Stimulated activated CD8-positive, alpha-beta memory T cell treated with anti-CD3 and anti-CD28 coated beads, Interleukin-2, amount 100 ng/mL, for 48 hours (primary cell): Measurements from ENCODE around the gene PCSK1N.
A peak's percentile ranks its signal among the peaks of the same experiment; 100 is the strongest.
"Not testable (repeated sequence)": the region's sequence is repeated elsewhere in the genome, so short reads cannot be mapped to it uniquely, and the experiment has no call there.

Experiments
- DNase-seq, 2 donors: peaks; one replicate each; pipeline ENCODE4 v3.0.0-alpha.2; 2020; ENCODE audit warnings: low read depth in 2 of 2

PCSK1N gene

DNA sequence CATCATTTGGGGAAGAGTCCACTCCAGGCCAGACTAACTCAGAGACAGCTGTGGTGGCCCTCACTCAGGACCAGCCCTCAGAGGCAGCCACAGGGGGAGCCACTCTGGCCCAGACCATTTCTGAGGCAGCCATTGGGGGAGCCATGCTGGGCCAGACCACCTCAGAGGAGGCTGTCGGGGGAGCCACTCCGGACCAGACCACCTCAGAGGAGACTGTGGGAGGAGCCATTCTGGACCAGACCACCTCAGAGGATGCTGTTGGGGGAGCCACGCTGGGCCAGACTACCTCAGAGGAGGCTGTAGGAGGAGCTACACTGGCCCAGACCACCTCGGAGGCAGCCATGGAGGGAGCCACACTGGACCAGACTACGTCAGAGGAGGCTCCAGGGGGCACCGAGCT is 12.4 kb downstream of the PCSK1N start:
- DNase-seq: no peak

DNA sequence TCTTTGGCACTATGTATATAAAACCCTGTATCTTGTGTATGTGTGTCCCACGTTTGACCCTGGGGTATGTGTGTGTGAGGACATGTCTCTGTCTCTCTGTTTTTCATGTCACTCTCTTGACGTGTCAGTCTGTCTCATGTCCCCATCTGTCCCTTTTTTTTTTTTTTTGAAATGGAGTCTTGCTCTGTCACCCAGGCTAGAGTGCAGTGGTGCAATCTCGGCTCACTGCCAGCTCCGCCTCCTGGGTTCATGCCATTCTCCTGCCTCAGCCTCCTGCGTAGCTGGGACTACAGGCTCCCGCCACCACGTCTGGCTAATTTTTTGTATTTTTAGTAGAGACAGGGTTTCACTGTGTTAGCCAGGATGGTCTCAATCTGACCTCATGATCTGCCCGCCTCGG is 16.0 kb downstream of the PCSK1N start:
- not testable (repeated sequence) for DNase-seq

DNA sequence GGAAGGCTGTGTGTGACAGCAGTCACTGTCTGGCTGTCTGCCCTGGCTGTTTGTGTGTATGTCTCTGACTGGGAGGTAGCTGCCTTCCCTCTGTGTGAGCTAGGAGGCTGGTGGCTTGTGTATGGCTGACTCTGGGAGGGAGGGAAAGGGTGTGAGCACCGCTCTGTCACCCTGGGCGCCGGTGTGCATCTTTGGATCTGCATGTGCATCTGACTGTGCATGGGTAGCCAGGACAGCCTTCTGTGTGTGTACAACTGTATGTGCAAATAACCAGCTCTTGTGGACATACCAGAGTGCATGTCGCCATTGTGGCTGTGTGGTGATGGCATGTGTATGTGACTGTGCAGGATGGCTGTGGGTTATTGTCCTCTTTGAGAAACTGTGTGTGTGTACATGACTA is 16.5 kb downstream of the PCSK1N start:
- no peak for DNase-seq

DNA sequence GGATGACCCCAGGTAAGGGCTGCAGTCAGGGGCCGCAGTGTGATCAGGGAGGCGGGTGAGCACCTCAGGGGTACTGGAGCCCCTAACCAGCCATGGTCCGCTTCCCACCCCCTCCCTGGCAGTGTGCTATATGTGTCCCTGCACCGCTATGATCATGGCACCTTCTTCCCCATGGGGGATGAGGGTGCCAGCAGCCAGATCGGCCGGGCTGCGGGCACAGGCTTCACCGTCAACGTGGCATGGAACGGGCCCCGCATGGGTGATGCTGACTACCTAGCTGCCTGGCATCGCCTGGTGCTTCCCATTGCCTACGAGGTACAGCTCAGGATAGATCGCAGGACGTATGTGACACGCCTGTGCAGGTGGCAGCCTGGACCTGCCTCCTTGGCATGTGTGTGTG is 17.3 kb downstream of the PCSK1N start:
- no peak for DNase-seq

DNA sequence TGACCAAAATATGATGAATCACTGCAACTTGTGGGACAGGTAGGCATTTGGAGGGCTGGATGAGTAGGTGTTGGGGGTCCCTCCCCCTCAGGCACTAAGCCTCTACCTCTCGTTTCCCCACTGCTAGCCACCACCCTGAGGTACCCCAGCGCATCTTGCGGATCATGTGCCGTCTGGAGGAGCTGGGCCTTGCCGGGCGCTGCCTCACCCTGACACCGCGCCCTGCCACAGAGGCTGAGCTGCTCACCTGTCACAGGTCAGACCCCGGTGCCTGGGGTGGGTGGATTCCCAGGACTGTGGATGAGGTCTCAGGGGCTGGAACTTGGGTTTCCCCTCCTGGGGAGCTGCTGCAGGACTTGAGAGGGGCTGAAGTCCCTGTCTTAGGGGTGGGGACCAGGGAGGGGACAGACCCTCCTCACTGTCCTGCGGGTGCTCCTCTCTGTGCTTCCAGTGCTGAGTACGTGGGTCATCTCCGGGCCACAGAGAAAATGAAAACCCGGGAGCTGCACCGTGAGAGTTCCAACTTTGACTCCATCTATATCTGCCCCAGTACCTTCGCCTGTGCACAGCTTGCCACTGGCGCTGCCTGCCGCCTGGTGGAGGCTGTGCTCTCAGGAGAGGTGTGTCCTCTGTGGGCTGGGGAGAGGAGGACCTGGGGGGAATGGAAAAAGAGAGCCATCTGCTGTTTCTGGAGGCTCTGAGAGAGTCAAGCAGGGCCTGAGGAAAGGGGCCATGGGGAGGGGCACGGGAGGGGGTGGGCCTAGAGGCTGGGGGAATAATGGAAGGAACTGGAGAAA is 19.2 kb downstream of the PCSK1N start:
- no peak for DNase-seq

DNA sequence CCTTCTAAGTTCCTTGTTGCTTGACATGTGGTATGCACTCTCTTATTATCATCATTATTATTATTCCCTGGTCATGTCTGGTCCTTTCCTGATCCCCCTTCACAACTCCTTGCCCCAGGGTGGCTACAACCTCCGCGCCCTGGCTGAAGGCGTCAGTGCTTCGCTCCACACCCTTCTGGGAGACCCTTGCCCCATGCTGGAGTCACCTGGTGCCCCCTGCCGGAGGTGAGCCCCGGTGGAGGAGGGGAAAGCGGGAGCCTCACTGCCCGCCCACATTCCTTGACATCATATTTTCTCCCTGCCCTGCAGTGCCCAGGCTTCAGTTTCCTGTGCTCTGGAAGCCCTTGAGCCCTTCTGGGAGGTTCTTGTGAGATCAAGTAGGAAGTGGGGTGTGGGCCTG is 20.1 kb downstream of the PCSK1N start:
- DNase-seq: no peak

DNA sequence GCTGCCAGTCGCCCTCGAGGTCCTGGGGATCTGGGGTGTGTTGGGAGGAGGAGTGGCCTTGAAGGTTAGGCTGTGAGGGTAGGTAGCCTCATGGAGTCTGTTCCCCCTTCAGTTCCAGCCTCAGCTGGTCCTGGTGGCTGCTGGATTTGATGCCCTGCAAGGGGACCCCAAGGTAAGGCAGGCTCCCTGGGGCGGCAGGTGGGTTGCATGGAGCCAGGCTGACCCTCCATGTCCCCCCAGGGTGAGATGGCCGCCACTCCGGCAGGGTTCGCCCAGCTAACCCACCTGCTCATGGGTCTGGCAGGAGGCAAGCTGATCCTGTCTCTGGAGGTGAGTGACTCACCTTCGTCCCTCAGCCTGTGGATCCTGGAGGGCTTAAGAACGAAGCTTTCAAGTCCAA is 20.7 kb downstream of the PCSK1N start:
- DNase-seq: no peak

DNA sequence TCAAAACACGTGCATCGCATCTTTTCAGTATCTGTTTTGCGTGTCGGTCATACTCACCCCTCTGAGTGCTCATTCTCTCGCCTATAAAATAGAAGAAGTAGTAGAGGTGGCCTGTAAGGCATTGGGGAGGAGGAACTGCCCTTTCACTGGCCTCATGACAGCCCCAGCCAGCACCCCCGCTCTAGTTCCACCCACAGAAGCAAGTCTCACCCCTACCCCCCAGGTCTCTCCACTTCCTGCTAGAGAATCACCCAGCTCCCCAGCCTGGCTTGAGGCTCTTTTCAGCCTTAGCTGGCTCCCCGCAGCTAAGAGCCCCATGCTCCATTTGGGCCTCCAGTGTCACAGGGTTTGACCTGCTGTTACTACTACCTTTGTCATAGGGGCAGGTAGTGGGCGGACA is 21.8 kb downstream of the PCSK1N start:
- DNase-seq: no peak

DNA sequence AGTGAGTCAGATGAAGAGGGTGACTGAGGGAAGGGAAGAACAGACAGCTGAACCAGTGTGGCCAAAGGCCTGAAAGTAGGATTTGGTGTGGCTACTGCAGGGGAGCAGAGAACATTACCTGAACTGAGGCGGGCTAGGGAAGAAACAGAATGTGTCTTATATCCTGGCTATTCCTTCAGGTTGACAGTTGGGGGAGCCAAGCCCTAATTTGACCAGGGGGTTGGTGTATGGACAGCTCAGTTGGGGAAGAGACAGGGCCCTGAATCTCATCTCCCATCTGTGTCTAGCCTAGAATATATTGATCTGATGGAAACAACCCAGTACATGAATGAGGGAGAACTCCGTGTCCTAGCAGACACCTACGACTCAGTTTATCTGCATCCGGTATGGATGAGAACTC is 29.3 kb downstream of the PCSK1N start:
- DNase-seq: no peak

DNA sequence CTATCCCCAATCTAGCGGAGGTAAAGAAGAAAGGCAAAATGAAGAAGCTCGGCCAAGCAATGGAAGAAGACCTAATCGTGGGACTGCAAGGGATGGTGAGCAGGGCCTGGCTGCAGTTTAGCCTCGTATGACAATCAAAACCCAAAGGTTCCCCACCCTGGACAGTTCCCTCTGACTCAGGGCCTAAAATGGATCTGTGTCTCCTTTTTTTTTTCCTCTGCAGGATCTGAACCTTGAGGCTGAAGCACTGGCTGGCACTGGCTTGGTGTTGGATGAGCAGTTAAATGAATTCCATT is 32.6 kb downstream of the PCSK1N start:
- DNase-seq: no peak

DNA sequence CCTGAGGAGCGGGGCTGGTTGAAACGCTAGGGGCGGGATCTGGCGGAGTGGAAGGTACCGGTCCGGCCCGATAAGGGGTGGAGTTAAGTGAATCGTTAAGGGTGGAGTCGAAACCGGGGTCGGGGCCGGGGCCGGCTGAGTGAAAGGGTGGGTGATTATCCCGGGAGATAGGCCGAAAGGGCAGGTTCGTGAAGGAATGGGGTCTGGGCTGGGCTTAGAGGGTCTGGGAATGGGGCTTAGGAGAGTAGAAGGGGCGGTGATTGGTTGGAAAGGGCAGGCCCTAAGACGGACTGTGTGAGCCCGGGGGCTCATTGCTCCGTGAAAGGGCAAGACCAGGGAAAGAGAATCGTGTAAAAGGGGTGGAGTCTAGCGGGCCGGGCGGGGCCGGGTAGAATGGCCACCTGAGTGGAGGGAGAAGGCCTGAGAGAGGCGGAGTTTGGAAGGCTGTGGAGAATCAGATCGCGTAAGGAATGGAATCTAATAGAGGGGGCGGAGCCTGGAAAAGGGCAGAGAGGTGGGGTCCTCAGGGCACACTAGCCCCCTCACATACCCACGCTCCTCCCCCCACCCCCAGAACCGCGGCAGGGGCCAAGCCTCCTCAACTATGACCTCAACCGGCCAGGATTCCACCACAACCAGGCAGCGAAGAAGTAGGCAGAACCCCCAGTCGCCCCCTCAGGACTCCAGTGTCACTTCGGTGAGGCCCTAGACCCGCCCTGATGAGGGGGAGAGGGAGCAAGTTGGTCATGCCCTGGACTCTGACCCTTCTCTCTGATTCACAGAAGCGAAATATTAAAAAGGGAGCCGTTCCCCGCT is 33.1 kb downstream of the PCSK1N start:
- DNase-seq: peak; percentile 53 to 67

DNA sequence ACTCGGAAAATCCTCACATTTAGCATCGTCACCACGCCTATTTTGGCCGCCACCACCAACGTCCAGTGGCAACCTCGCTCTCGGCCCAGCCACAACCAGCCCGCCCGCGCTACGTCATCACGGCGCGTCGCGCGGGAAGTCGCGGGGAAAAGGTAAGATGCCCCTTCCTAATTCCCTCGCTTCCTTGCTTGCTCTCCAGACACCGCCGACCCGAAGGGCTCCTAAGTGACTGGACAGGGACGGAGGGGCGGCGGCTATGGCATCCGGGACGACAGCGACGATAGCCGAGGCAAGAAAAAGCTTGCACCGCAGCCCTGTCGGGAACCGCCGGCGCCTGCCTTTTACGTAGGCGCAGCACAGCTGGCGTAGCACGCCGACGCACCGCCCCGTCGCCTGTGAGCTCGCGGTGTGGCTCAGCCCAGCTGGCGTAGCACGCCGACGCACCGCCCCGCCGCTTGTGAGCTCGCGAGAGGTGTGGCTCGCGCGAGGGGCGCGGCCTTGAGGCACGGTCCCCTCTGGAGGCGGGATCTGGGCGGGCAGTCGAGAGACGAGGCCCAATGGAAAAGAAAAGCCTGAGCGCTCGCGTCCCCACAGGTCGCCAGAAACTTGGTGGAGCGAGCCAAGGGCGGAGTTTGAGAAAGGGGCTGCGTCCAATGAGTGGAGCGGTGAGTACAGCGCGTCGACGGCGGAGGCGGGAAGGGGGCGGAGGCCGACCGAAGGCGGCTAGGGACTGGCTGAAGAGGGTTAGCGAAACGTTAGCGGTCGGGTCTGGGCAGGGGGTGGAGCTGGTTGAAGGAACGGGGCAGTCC is 33.9 kb downstream of the PCSK1N start, which contains the start of gene HDAC6:
Gene HDAC6, plus strand, starts transcription at position 788 of the 809 bp plus-strand sequence. CDS start 626 bp downstream, outside the sequence.
- peak; percentile 88 for DNase-seq

DNA sequence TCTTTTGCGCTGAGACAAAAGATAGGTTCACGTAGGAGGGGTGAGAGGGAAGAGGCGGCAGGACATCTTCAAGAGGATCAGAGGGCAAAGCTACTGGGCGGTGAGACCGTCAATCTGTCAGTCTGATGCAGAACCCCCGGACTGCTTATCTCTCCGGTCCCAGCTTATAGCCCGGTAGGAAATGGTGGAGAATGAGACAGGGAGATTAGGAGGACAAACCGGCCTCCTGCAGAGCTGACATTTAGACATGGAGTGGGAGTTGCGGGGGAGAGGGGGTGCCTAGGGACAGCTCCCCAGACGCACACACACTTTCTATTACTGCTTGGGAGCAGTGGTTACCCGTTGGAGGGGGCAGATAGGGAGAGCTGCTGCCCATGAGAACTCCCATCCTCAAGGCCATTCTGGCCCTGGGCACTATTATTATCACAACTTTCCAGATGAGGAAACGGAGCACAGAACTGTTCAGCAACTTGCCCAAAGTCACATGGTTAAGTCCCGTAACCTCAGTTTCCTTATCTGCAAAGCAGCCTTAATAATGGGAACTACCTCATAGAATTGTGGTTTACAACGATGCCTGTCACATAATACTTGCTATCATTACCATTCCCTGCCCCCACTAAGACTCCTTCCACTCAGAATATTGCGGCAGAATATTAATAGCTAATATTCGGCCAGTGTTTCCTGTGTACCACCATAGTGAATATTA is 34.7 kb downstream of the PCSK1N start:
- no peak for DNase-seq

DNA sequence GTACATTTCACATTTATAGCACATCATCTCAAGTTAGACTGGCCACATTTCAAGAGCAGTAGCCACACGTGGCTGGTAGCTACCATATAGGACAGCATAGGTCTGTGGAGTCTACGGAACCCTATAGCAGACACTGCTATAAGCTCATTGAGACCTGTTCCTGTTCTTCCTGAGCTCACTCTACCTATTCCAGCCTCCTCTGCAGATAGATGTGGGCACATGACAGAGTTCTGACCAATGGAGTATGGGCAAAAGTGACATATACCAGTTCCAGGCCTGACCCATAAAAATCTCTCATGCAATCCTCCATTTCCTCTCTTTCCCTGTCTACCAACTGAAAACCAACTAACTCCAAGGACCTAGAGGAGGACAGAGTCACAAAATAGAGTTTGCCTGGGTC is 37.1 kb downstream of the PCSK1N start:
- DNase-seq: no peak

DNA sequence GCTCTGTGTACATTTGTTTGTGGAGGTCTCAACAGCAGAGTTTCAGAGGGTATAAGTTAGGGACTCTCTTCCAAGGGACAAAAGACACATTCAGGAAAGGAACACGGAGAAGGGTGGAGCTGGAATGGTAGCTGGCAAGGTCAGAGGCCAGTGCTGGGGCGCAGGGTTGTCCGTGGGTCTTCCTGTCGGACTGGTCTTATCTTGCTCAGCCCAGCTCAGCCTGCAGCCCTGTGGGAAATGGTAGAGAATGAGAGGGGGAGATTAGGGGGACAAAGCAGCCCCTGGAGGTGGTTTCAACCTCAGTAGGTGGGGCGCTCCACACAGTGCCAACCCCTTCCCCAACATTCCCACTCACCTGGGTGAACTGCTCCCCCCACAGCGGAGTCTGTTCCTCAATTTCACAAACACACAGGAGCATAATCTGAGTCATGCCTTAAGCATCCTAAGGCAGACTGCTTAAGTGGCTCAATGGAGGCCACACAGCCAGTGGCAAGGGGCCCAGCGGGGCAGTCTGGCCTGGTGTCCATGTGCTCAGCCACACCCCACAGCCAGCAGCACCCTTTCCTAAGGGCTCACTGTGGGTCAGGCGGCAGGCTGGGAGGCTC is 40.4 kb downstream of the PCSK1N start:
- DNase-seq: no peak

DNA sequence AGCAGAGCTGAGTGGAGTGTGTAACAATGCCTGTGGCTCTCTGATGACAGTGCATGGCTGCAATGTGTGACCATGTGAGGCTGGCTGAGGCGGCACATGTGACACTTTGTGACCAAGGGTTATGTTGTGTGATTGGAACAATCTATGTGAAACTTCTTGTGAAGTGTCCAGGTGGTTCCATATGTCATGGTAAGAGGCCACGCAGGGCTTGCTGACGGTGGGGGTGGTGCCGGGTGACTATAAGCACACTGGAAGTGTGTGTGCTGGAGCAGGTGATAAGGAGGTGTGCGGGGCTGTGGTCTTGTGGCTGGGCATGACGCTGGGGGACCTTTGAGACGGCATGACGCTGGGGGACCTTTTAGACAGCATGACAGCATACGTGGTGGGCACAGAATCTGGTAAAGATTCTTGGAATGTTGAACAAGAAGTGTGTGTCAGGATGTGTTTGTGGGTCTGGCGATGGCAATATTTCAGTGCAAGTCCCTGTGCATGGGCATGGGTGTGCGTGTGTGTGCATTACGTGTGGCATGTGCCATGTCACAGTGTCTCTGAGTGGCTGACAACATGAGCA is 41.0 kb downstream of the PCSK1N start:
- no peak for DNase-seq

DNA sequence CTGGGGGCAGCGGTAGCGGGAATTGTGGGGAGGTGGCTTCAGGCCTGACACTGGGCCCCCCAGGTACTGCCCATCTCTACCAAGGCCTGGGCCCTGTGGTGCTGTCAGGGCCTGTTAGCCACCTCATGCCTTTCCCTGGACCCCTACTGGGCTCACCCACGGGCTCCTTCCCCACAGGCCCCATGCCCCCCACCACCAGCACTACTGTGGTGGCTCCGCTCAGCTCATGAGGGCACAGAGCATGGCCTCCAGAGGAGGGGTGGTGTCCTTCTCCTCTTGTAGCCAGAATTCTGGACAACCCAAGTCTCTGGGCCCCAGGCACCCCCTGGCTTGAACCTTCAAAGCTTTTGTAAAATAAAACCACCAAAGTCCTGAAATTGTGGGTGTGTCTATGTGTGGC is 41.5 kb downstream of the PCSK1N start:
- no peak for DNase-seq

DNA sequence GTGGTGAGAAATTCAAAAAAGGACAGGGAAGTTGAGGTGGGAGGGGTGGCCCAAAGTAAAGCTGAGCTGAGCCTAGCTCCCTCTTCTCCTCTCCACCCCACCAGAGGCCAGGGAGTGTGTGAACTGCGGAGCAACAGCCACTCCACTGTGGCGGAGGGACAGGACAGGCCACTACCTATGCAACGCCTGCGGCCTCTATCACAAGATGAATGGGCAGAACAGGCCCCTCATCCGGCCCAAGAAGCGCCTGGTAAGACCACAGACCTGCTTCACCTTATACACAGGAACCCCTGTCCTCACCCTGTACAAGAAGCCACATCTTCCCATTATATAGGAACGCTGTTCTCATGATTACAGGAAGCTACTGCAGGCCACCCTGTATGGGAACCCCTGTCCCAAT is 43.2 kb downstream of the PCSK1N start:
- DNase-seq: no peak

DNA sequence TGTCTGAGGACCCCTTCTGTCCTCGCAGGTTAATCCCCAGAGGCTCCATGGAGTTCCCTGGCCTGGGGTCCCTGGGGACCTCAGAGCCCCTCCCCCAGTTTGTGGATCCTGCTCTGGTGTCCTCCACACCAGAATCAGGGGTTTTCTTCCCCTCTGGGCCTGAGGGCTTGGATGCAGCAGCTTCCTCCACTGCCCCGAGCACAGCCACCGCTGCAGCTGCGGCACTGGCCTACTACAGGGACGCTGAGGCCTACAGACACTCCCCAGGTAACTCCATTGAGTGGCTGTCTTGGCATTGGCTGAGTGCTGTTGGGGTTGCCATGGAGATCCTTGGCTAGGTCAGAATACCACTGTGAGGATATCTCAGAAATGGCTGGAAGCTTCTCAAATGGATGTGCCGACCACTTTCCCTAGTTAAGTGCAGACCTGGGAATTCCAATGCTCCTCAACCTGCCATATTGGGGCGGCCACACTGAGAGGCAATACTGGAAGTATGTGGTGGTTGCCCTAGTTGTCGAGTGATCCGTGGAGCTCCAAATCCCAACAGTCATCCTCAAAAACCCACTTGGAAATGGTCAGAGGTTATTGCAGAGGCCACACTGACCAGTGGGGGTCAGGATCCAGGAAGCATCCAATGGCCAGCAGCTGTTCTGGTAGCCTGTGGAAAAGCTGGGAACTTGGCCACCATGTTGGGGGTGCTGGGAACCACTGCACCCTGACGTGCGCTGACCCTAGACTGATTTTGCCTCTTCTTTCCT is 44.2 kb downstream of the PCSK1N start:
- DNase-seq: no peak

DNA sequence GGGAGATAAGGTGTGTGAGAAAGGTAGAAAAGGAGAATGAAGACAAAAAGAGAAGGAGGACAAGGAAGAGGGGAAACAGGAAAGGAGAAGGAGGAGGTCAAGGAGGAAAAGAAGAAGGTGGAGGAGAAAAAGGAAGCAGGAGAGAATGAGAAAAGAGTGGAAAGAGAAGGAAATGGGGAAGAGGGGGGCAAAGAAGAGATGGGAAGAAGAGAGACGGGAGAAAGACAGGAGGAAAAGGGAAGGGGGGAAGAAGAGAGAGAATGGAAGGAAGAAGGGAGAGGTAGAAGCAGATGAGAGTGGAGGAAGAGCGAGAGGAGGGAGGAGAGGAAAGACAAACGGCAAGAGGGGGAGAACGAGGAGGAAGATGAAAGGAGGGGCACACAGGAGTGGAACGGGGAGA is 44.9 kb downstream of the PCSK1N start:
- no peak for DNase-seq
